Measurements from ENCODE around the gene C1orf115. TPM values are rescaled to one million over a fixed set of nuclear protein-coding genes. Genes with fewer than 3 reads are reported as not detected.

The C1orf115 gene
- total RNA-seq, 1 experiment from 2014 or later, result 5.7 TPM

Other genes with a start within 250 kb of the C1orf115 start
- gene MARK1, start 162.2 kb upstream of the C1orf115 start, total RNA-seq (2014; rRNA removed; shearing (Covaris generic)), result 3.8 and 4.3 TPM in 2 replicates
- gene MTARC2, start 58.0 kb downstream of the C1orf115 start, total RNA-seq (2014; rRNA removed; shearing (Covaris generic)), result 7.3 and 10.7 TPM in 2 replicates
- gene MTARC1, start 96.5 kb downstream of the C1orf115 start, total RNA-seq (2014; rRNA removed; shearing (Covaris generic)), result 9.4 and 10.9 TPM in 2 replicates
- gene HLX, start 189.1 kb downstream of the C1orf115 start, total RNA-seq (2014; rRNA removed; shearing (Covaris generic)), result 0.42 and 2.1 TPM in 2 replicates

All from NCI-H460 (cell line).